GM19468 (cell line): Measurements from ENCODE around the gene CRIP3.

Experiments used
- ATAC-seq: cut with Tn5 transposase; IDR thresholded peaks from one replicate; pipeline ENCODE4 v1.9.1; 2021; ENCODE audit warnings: mild to moderate bottlenecking, moderate library complexity, moderate number of reproducible peaks; ENCODE audit not compliant: unreplicated experiment; ENCODE audit errors: extremely low read depth

The CRIP3 gene

GRCh38 chr6:43290905-43291355, 17.7 kb downstream of the CRIP3 start:
- no peak for ATAC-seq

- ATAC-seq: no peak
Observed at GRCh38 chr6:43290339-43290904, 18.2 kb downstream of the CRIP3 start.

- no peak for ATAC-seq
Observed at GRCh38 chr6:43287717-43288679, 20.6 kb downstream of the CRIP3 start.

GRCh38 chr6:43286980-43287716, 21.5 kb downstream of the CRIP3 start:
- ATAC-seq: no peak

GRCh38 chr6:43286456-43286979, 22.1 kb downstream of the CRIP3 start:
- ATAC-seq: no peak

GRCh38 chr6:43285832-43286231, 22.8 kb downstream of the CRIP3 start:
- no peak for ATAC-seq

- no peak for ATAC-seq
Observed at GRCh38 chr6:43284991-43285781, 23.4 kb downstream of the CRIP3 start.

- no peak for ATAC-seq
Observed at GRCh38 chr6:43283905-43284304, 24.7 kb downstream of the CRIP3 start.

GRCh38 chr6:43283514-43283901, 25.1 kb downstream of the CRIP3 start:
- no peak for ATAC-seq

GRCh38 chr6:43282636-43283513, 25.8 kb downstream of the CRIP3 start:
- no peak for ATAC-seq

- no peak for ATAC-seq
Observed at GRCh38 chr6:43282060-43282459, 26.6 kb downstream of the CRIP3 start.

- ATAC-seq: no peak
Observed at GRCh38 chr6:43280234-43280633, 28.4 kb downstream of the CRIP3 start.

GRCh38 chr6:43278524-43279078, 30.0 kb downstream of the CRIP3 start:
- ATAC-seq: no peak

- no peak for ATAC-seq
Observed at GRCh38 chr6:43277643-43278523, 30.7 kb downstream of the CRIP3 start.

- ATAC-seq: no peak
Observed at GRCh38 chr6:43277306-43277642, 31.4 kb downstream of the CRIP3 start.

GRCh38 chr6:43276577-43277305, 31.9 kb downstream of the CRIP3 start:
- no peak for ATAC-seq
